ENCODE measurements around the gene USP15. TPM values are rescaled to one million over a fixed set of nuclear protein-coding genes. Genes with fewer than 3 reads are reported as not detected.
A peak's percentile ranks its signal among the peaks of the same experiment; 100 is the strongest.

The USP15 gene
- total and polyA plus RNA-seq, 3 experiments from 2014 or later: 59.5 to 99.0 (median 90.9) TPM

GRCh38 chr12:62301080-62301798 lies 41.0 kb downstream of the USP15 start:
- CTCF ChIA-PET: no interaction called here
- H3K4me3 Mint-ChIP-seq: peak overlapping the region in 1 of 7 donors; percentile 11
- no peaks in the 10 kb centered on the region for H3K9me3 ChIP-seq (ENCODE audit: low read length)

GRCh38 chr12:62301799-62302133 lies 41.6 kb downstream of the USP15 start:
- H3K9me3 Mint-ChIP-seq: peaks cover 2 to 16% (median 3%) of the 10 kb centered on the region in 5 donors
- H3K27ac Mint-ChIP-seq: peak overlapping the region in 2 of 8 donors; percentile 12 to 16
- CTCF ChIA-PET: no interaction called here
- no peak overlapping the region for H3K4me3 ChIP-seq (ENCODE audit: low read length)
- DNase-seq: no peak
- H3K27me3 ChIP-seq (ENCODE audit: insufficient read depth, low read length, poor library complexity, severe bottlenecking): no peaks in the 10 kb centered on the region
- POLR2A ChIA-PET: no interaction called here
- no peaks in the 10 kb centered on the region for H3K27me3 Mint-ChIP-seq
- peaks cover 61 to 77% (median 69%) of the 10 kb centered on the region in 3 donors for H3K4me1 Mint-ChIP-seq
- no peak overlapping the region for H3K27ac ChIP-seq (ENCODE audit: low read depth, low read length)
- no peak overlapping the region for H3K4me3 Mint-ChIP-seq
- peaks cover 4% of the 10 kb centered on the region for H3K4me1 ChIP-seq (ENCODE audit: insufficient read depth, low read length)
- no peaks in the 10 kb centered on the region for H3K9me3 ChIP-seq (ENCODE audit: low read length)
- H3K36me3 ChIP-seq (ENCODE audit: insufficient read depth, low read length): peaks cover 38% of the 10 kb centered on the region
- H3K36me3 Mint-ChIP-seq: peaks cover 45 to 78% (median 56%) of the 10 kb centered on the region in 3 donors

More at GRCh38 chr12:62301080-62301798, 41.0 kb downstream of the USP15 start:
- no peaks in the 10 kb centered on the region for H3K27me3 ChIP-seq (ENCODE audit: insufficient read depth, low read length, poor library complexity, severe bottlenecking)
- peaks cover 62 to 77% (median 69%) of the 10 kb centered on the region in 3 donors for H3K4me1 Mint-ChIP-seq
- DNase-seq: no peak
- peaks cover 2 to 16% (median 3%) of the 10 kb centered on the region in 5 donors for H3K9me3 Mint-ChIP-seq
- POLR2A ChIA-PET: no interaction called here
- peaks cover 4% of the 10 kb centered on the region for H3K4me1 ChIP-seq (ENCODE audit: insufficient read depth, low read length)
- no peak overlapping the region for H3K4me3 ChIP-seq (ENCODE audit: low read length)
- H3K27me3 Mint-ChIP-seq: no peaks in the 10 kb centered on the region
- H3K36me3 ChIP-seq (ENCODE audit: insufficient read depth, low read length): peaks cover 40% of the 10 kb centered on the region
- H3K27ac ChIP-seq (ENCODE audit: low read depth, low read length): no peak overlapping the region
- peak overlapping the region in 2 of 8 donors; percentile 16 to 58 for H3K27ac Mint-ChIP-seq
- H3K36me3 Mint-ChIP-seq: peaks cover 49 to 78% (median 58%) of the 10 kb centered on the region in 3 donors

- H3K36me3 ChIP-seq (ENCODE audit: insufficient read depth, low read length): peaks cover 29% of the 10 kb centered on the region
- Mint-ChIP-seq H3K36me3 (peaks cover 43 to 80% (median 49%) of the 10 kb centered on the region in 3 donors), H3K4me3 (no peak overlapping the region), H3K4me1 (peaks cover 59 to 81% (median 73%) of the 10 kb centered on the region in 3 donors), H3K9me3 (peaks cover 0 to 16% (median 3%) of the 10 kb centered on the region in 5 donors), H3K27me3 (no peaks in the 10 kb centered on the region), H3K27ac (peak overlapping the region in 1 of 8 donors; percentile 56)
- H3K4me3 ChIP-seq (ENCODE audit: low read length): no peak overlapping the region
- no peaks in the 10 kb centered on the region for H3K9me3 ChIP-seq (ENCODE audit: low read length)
- H3K27ac ChIP-seq (ENCODE audit: low read depth, low read length): no peak overlapping the region
- no peaks in the 10 kb centered on the region for H3K27me3 ChIP-seq (ENCODE audit: insufficient read depth, low read length, poor library complexity, severe bottlenecking)
- peaks cover 4% of the 10 kb centered on the region for H3K4me1 ChIP-seq (ENCODE audit: insufficient read depth, low read length)
- DNase-seq: no peak
- ChIA-PET POLR2A (no interaction called here), CTCF (no interaction called here)
Observed at GRCh38 chr12:62304560-62304959, 44.4 kb downstream of the USP15 start.

GRCh38 chr12:62305778-62306177 lies 45.6 kb downstream of the USP15 start:
- H3K36me3 ChIP-seq (ENCODE audit: insufficient read depth, low read length): peaks cover 29% of the 10 kb centered on the region
- no peak overlapping the region for H3K4me3 Mint-ChIP-seq

GRCh38 chr12:62306569-62307530 lies 46.6 kb downstream of the USP15 start:
- H3K4me1 ChIP-seq (ENCODE audit: insufficient read depth, low read length): no peaks in the 10 kb centered on the region
- Mint-ChIP-seq H3K4me1 (peaks cover 60 to 81% (median 73%) of the 10 kb centered on the region in 3 donors), H3K9me3 (peaks cover 0 to 16% (median 3%) of the 10 kb centered on the region in 5 donors), H3K4me3 (no peak overlapping the region), H3K27me3 (no peaks in the 10 kb centered on the region), H3K27ac (peak overlapping the region in 1 of 8 donors; percentile 70), H3K36me3 (peaks cover 46 to 78% (median 47%) of the 10 kb centered on the region in 3 donors)
- H3K9me3 ChIP-seq (ENCODE audit: low read length): no peaks in the 10 kb centered on the region
- H3K36me3 ChIP-seq (ENCODE audit: insufficient read depth, low read length): peaks cover 29% of the 10 kb centered on the region
- H3K4me3 ChIP-seq (ENCODE audit: low read length): no peak overlapping the region
- POLR2A ChIA-PET: no interaction called here
- no peak overlapping the region for H3K27ac ChIP-seq (ENCODE audit: low read depth, low read length)
- CTCF ChIA-PET: interaction anchor here (1.3 kb wide), 1 partner anchor 18 kb away, joined by 3 read pairs; no protein-coding TSS in a partner anchor
- DNase-seq: no peak
- H3K27me3 ChIP-seq (ENCODE audit: insufficient read depth, low read length, poor library complexity, severe bottlenecking): no peaks in the 10 kb centered on the region

More at GRCh38 chr12:62305778-62306177, 45.6 kb downstream of the USP15 start:
- H3K36me3 Mint-ChIP-seq: peaks cover 44 to 82% (median 46%) of the 10 kb centered on the region in 3 donors
- Histone ChIP-seq H3K4me1 (ENCODE audit: insufficient read depth, low read length) (peaks cover under 1% of the 10 kb centered on the region), H3K27me3 (ENCODE audit: insufficient read depth, low read length, poor library complexity, severe bottlenecking) (no peaks in the 10 kb centered on the region), H3K9me3 (ENCODE audit: low read length) (no peaks in the 10 kb centered on the region), H3K27ac (ENCODE audit: low read depth, low read length) (no peak overlapping the region), H3K4me3 (ENCODE audit: low read length) (no peak overlapping the region)
- peaks cover 0 to 16% (median 3%) of the 10 kb centered on the region in 5 donors for H3K9me3 Mint-ChIP-seq
- no peaks in the 10 kb centered on the region for H3K27me3 Mint-ChIP-seq
- CTCF ChIA-PET: interaction anchor here (1.3 kb wide), 1 partner anchor 17 kb away, joined by 3 read pairs; no protein-coding TSS in a partner anchor
- H3K4me1 Mint-ChIP-seq: peaks cover 59 to 81% (median 73%) of the 10 kb centered on the region in 3 donors
- POLR2A ChIA-PET: no interaction called here
- DNase-seq: no peak
- peak overlapping the region in 1 of 8 donors; percentile 21 for H3K27ac Mint-ChIP-seq

- POLR2A ChIA-PET: no interaction called here
- Histone ChIP-seq H3K27ac (ENCODE audit: low read depth, low read length) (no peak overlapping the region), H3K4me3 (ENCODE audit: low read length) (no peak overlapping the region), H3K27me3 (ENCODE audit: insufficient read depth, low read length, poor library complexity, severe bottlenecking) (no peaks in the 10 kb centered on the region), H3K4me1 (ENCODE audit: insufficient read depth, low read length) (no peaks in the 10 kb centered on the region), H3K9me3 (ENCODE audit: low read length) (no peaks in the 10 kb centered on the region), H3K36me3 (ENCODE audit: insufficient read depth, low read length) (peaks cover 29% of the 10 kb centered on the region)
- Mint-ChIP-seq H3K27ac (peak overlapping the region in 1 of 8 donors; percentile 3), H3K4me3 (peak overlapping the region in 1 of 7 donors; percentile 3), H3K36me3 (peaks cover 40 to 68% (median 42%) of the 10 kb centered on the region in 3 donors), H3K27me3 (no peaks in the 10 kb centered on the region), H3K4me1 (peaks cover 59 to 82% (median 74%) of the 10 kb centered on the region in 3 donors), H3K9me3 (peaks cover 0 to 16% (median 3%) of the 10 kb centered on the region in 5 donors)
- CTCF ChIA-PET: no interaction called here
- no peak for DNase-seq
Observed at GRCh38 chr12:62308201-62308600, 48.0 kb downstream of the USP15 start.

GRCh38 chr12:62313727-62314380 lies 53.6 kb downstream of the USP15 start:
- H3K27me3 ChIP-seq (ENCODE audit: insufficient read depth, low read length, poor library complexity, severe bottlenecking): no peaks in the 10 kb centered on the region
- Mint-ChIP-seq H3K27me3 (no peaks in the 10 kb centered on the region), H3K36me3 (peaks cover 9 to 38% (median 21%) of the 10 kb centered on the region in 3 donors), H3K9me3 (no peaks in the 10 kb centered on the region), H3K27ac (peak overlapping the region in 1 of 8 donors; percentile 9), H3K4me1 (peaks cover 54 to 73% (median 65%) of the 10 kb centered on the region in 3 donors), H3K4me3 (no peak overlapping the region)
- POLR2A ChIA-PET: no interaction called here
- no peak overlapping the region for H3K27ac ChIP-seq (ENCODE audit: low read depth, low read length)
- no peaks in the 10 kb centered on the region for H3K9me3 ChIP-seq (ENCODE audit: low read length)
- no peak for DNase-seq
- H3K4me3 ChIP-seq (ENCODE audit: low read length): no peak overlapping the region
- peaks cover 5% of the 10 kb centered on the region for H3K4me1 ChIP-seq (ENCODE audit: insufficient read depth, low read length)
- peaks cover 5% of the 10 kb centered on the region for H3K36me3 ChIP-seq (ENCODE audit: insufficient read depth, low read length)
- CTCF ChIA-PET: no interaction called here

Data from CD8-positive, alpha-beta memory T cell (primary cell).